Anterior cingulate cortex (tissue), 58 donors: ENCODE results near the gene CHD1L.
A peak's percentile ranks its signal among the peaks of the same experiment; 100 is the strongest.
"Not testable (repeated sequence)": the region's sequence is repeated elsewhere in the genome, so short reads cannot be mapped to it uniquely, and the experiment has no call there.

Experiments
- DNase-seq, 58 donors: peaks; one replicate each; lab custom pipeline; 2025; lab: John Stamatoyannopoulos, UW

The CHD1L gene

GRCh38 chr1:147264158-147264768, 21.8 kb downstream of the CHD1L start:
- no peak for DNase-seq

- DNase-seq: peak in 18 of 58 donors; percentile 1 to 46 (median 12)
Observed at GRCh38 chr1:147266381-147266780, 23.9 kb downstream of the CHD1L start.

DNA sequence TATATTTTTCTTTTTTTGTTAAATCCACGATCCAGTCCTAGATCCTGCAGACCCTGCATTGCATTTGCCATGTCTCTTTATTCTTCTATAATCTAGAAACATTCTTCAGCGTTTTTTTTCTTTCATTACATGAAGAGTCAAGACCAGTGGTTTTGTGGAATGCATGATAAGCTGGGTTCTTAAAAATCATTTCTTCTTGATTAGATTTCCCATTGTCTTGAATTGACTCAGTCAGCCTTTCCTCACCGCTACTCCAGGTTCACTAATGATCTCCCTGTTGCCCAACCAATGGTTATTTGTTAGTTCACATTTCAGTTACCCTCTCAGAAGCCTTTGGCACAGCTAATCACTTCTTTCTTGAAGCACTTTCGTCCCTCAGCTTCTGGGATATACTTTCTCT, 25.2 kb downstream of the CHD1L start:
- no peak for DNase-seq

- no peak for DNase-seq
Observed at GRCh38 chr1:147270721-147271120, 28.2 kb downstream of the CHD1L start.

- no peak for DNase-seq
Observed at GRCh38 chr1:147272042-147272441, 29.6 kb downstream of the CHD1L start.

GRCh38 chr1:147273409-147274336, 31.2 kb downstream of the CHD1L start:
- peak in 8 of 58 donors; percentile 1 to 48 (median 14) for DNase-seq

- no peak for DNase-seq
Observed at GRCh38 chr1:147281950-147282349, 39.5 kb downstream of the CHD1L start.

GRCh38 chr1:147283011-147283410, 40.5 kb downstream of the CHD1L start:
- no peak for DNase-seq

DNA sequence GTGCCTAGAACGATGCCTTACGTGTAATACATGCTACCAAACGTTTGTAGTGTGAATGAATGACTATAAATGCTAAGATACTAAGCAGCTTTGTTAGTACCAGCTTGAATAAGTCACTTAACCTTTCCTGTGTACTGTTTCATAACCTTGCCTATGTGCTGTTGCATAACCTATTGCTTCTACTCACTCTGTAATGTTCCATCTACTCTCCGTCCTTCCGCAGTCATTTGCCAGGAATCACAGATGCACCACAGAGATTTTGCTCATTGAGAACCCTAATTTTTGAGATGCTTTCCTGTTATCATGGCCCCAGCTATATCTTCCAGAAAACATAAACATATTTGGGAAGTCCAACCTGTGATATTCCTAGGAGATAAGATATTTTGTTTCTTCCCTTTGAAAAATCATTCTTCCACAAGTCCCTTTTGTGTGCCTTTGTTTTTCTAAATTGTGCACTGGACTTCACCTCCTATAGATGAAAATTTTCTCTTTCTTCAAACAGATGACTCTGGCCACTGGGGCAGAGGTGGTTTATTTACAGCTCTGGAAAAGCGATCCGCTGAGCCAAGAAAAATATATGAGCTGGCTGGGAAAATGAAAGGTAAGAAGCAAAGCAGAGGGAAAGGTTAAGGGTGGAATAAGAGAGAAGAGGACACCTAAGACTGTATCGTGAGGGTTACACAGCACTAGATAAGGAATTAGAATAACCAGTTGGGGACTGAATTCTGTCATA, 44.8 kb downstream of the CHD1L start:
- DNase-seq: no peak

DNA sequence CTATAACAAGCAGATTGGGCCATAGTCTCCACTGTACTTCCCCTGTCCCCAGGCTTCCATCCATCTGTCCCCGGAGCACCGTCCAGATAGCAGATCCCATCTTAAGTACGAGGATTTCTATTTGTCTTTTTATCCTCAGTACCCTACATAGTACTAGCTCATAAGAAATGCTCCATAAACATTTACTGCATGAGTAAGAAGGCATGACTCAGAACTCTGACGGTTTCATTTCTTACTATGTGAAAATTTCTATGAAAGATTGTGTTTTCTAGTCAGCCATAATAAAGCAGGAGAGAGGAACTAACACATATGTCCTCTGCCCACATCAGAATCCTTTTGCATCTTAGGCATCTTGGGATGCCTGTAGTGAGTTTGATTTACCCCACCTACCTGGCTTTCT, 49.5 kb downstream of the CHD1L start:
- DNase-seq: no peak

DNA sequence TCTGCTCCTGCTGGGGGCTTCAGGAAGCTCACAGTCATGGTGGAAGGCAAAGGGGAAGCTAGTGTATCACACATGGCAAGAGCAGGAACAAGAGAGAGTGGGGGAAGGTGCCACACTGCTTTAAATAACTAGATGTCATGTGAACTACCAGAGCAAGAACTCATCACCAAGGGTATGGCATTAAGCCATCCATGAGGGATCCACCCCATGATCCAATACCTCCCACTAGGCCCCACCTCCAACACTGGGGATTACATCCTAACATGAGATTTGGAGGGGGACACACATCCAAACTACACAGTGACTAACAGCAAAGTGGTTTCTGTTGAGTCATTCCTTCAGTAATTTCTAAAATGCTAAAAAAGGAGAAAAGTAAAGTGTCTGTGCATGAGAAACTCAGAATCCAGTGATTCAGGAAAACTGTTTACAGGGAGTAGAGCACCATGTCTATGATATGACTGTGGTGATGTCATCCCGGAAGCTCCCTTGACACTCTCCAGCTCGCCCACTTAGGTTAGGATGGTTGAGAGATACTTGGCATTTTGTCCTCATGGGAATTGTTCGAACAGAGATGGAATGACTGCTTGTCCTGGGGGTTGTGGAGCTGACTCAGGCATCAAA, 50.3 kb downstream of the CHD1L start:
- no peak for DNase-seq

DNA sequence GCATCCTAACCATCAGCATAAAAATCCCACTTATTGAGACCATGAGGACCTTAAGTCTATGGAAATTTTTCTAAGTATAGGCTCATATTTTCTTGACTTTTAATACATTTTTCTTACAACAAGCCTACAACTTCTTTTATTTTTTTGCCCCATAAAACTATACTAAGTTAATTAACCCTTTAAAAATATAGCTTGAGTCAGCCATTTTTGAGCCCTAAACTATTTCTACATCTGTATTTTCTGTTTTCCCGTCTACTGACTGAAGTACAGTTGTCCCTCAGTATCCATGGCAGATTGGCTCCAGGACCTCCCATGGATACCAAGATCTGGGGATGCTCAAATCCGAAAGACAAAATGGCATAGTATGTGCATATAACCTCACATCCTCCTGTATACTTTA, 55.0 kb downstream of the CHD1L start:
- no peak for DNase-seq

DNA sequence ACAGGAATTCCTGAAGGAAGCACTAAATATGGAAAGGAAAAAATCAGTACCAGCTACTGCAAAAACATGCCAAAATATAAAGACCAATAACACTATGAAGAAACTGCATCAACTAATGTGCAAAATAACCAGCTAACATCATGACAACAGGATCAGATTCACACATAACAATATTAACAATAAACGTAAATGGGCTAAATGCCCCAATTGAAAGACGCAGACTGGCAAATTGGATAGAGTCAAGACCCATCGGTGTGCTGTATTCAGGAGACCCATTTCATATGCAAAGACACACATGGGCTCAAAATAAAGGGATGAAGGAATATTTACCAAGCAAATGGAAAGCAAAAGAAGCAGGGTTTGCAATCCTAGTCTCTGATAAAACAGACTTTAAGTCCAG, 63.3 kb downstream of the CHD1L start:
- DNase-seq: not testable (repeated sequence)

- no peak for DNase-seq
Observed at GRCh38 chr1:147316968-147317367, 74.5 kb downstream of the CHD1L start.

- not testable (repeated sequence) for DNase-seq
Observed at GRCh38 chr1:147326933-147327687, 84.6 kb downstream of the CHD1L start.

GRCh38 chr1:147334292-147334691, 91.8 kb downstream of the CHD1L start:
- peak in 11 of 58 donors; percentile 1 to 37 (median 6) for DNase-seq

DNA sequence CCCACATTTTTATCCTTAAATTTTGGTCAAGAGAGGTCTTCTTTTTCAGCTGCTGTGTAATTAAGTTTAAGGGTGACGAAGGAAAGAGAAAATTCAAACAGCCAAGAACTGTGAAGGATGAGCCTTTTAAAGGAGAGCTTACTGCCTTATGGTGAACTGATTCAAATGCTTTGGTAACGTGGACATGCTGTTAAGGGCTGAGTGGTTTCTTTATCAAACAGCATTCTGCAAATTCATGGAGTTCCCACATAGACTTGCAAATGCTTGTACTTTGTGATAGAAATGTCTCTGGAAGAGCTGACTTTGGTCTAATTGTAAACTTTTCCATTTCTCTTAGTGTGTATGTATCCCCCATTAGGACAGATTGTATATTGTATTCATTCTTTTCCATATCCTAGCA, 93.8 kb downstream of the CHD1L start:
- no peak for DNase-seq

- peak in 22 of 58 donors; percentile 2 to 43 (median 21) for DNase-seq
Observed at GRCh38 chr1:147337040-147337630, 94.7 kb downstream of the CHD1L start.

DNA sequence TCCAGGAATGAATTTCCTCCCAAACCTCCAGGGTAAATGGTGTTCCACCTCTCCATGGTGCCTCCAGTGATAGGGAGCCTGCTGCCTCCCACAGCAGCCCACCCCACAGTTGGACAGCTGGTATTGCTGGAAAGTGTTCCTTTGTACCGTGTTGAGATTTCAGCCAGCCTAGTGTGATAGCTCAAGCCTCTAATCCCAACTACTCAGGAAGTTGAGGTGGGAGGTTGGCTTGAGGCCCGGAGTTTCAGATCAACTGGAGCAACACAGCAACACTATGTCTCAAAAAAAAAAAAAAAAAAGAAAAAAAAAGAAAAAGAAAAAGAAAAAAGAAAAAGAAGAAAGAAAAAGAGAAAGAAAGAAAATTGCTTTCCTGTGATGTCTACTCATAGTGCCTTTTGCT, 96.1 kb downstream of the CHD1L start:
- peak in 11 of 58 donors; percentile 1 to 29 (median 9) for DNase-seq
